T-cell (primary cell): ENCODE results near the gene NRDC. TPM values are rescaled to one million over a fixed set of nuclear protein-coding genes. Genes with fewer than 3 reads are reported as not detected.

Experiments
- total RNA-seq, 35 experiments: library from RNA in 6 of 35; stranded (reverse) in 6 of 35; fragments of 120-200 nt in 1 of 35; gene quantifications; one replicate each; pipeline versions ENCODE4 v1.2.1 to v1.2.4 and lab custom pipeline; 2013 to 2026

The NRDC gene
- total RNA-seq, 5 donors from 2014 or later (not counting 1 experiment from before 2014, with no cell fraction given): 107 to 118 (median 110) TPM

Other genes starting within 250 kb of the NRDC start
- under 1 TPM in 4 of 5 donors, not detected in 1; 0.02 to 0.18 (median 0.06) TPM for gene RAB3B, start 112.0 kb upstream of the NRDC start, total RNA-seq
- gene KTI12, start 155.1 kb upstream of the NRDC start, total RNA-seq: 10 to 100 TPM; 15.3 to 25.4 (median 18.1) TPM
- 10 to 100 TPM; 26.1 to 44.8 (median 40.3) TPM for gene TXNDC12, start 176.5 kb upstream of the NRDC start, total RNA-seq
- 10 to 100 TPM; 30.1 to 33.6 (median 32.0) TPM for gene BTF3L4, start 177.6 kb upstream of the NRDC start, total RNA-seq